ENCODE results near the gene ZDHHC20.

ZDHHC20 gene

DNA sequence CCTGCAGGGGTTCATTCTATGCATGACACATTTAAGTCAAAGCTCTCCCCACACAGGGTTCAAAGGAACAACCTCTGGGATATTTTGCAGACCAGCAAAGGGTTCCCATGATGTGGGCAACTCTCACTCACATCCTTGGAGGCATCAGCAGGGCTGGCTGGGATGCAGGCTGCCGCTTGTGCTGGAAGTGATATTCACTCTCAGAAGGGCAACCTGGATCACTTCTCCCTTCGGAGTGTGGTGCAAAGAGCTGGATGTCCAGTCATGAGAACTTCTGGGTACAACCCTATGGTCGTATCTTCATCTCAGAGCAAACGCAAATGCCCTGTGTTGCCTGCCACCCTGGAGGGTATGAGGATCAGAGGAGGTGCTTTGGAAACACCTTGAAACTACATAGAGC is 98.6 kb downstream of the ZDHHC20 start:
- DNase-seq = no peak

DNA sequence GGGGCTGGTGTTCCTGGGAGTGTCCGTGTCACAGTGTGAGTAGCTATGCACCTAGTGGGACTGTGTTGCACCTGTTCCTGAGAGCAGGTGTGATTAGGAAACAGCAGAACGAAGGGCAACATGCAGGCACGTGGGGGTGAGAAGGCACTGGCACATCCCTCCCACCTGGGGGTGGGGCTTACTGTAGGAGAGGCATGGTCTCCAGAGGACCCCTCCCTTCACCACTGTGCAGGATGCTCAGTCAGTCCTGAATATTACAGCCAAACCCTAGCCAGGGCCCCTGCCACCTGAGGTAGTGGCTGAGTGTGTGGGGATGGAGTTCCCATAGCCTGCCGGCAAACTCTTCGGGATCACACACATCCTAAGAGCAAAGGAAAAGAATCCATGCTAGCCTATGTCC is 99.2 kb downstream of the ZDHHC20 start:
- no peak for DNase-seq

DNA sequence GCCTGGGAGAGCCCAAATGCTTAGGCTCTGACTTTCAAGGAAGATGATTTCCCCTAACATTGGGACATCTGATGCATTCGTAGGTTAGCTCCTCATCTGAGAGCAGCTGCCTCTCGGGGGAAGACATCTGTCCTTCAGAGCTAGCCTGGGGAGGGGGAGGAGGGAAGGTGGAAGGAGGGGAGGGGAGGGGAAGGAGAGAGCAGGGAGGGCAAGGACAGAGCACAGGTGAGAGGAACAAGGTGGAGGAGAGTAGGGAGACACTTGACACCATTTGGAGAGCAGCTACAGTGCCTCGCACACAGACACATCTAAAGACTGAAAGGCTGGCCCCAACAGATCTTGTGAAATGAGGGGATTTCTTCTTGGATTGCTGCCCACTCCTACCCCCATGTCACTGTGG is 103.8 kb downstream of the ZDHHC20 start:
- DNase-seq = no peak

DNA sequence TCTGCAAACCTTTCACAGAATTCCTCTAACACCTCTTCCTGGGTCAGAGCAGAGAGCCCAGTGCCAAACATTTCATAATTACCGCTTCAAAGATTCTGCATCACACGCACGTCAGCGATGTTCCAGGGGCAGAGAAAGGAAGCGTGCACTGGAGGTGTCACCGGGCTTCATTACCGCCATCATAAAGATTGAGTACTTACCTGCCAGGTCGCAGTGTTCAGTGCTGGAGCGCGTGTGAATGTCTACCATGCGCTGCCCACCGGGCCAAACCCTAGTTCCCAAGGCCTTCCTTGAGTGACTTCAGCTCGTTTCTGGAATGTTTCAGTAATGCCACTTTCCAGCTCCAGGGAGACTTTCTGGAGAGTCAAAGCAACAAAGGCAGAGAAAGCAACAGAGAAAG is 104.4 kb downstream of the ZDHHC20 start:
- no peak for DNase-seq

DNA sequence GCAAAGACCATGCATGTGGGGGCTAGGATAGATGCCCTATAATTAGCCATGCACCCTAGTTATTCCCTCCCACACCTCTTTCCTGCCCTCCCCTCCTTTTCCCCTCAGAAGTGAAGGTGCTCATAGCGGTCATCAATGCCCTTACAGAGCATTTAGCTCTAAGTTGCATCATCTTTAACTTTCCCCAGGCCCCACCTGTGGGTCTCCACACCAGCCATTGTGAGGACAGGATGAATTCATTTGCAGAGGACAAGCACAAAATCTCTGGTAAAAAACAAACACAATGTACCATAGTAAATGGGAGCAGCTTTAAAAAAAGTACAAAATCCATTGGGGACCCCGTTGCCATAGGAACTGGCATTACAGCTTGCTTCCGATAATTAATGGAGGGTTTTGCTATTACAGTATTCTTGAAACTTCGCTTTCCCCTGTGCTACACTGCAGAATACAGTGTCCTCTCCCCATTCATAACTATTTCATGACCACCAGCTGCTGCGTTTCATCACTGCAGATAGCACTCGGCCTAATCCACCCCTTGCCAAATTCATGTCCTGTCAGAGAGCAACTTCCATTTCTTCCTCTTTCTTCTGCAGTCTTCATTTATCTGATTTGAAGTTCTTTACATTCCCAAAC is 110.5 kb downstream of the ZDHHC20 start:
- DNase-seq = no peak

DNA sequence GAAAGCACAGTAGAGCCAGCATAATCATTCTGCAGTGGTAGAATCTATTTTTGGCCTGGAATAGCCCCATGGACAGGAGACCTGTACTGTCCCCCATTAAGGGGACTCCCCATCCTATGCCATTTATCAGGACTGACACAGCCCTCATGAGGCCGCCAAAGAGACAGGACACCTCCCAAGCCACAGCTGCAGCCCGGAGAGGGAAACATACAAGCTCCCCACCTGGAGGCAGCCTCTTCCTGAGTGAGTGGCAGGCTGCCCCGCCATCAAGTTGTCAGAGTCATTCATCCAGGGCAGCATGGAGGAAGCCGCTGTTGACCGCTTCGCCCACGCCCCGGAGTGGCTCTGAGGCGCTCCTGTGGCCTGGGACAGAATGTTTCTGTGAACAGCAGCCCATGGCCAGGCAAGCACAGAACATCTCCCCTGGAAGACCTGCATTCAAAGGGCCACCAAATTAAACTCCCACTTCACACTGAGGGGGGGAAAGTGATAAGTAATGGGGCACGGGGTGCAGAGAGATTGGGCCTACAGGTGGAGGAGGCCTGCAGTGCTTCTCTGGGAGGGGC is 111.3 kb downstream of the ZDHHC20 start:
- no peak for DNase-seq

DNA sequence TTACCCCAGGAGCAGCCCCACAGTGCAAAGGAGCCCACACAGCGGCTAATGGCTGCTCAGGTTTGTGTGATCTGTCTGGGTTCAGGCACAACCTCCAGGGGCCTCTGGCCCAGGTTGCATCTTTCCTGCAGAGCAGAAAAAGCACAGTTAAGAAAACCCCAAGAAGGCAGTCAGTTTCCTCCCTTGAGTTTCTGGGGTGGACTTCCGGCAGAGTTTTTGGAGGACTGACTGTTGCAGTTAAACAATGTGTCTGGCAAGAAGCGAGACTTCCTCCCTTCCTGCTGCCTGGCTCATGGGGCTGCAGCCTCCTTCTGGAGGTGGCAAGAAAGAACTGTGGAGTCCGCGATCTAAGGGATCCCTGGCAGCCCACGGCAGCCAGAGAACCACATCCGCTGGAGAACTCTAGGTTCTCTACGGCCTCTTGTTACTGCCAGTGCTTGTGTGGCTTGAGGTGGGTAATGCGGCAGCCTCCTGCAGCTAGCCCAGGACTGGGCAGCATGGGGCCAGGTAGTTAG is 114.4 kb downstream of the ZDHHC20 start:
- DNase-seq = peak; percentile 24

DNA sequence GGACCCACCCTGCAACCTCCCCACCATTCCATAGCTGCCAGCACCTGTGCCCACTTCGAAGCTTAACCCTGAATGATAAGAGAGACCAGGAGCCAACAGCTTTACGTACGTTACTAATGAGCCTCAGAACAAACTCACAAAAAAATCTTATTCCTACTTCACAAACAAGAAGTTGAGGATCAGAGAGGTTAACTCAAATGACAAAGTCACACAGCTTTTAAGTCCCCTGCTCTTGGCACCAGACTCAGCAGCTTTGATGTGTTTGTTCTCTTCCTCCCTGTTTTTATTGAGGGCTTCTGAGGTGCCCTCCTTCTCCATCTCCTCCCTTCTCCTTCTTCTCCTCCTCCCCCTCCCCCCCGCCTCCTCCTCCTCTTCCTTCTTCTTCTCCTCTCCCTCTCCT is 115.4 kb downstream of the ZDHHC20 start:
- DNase-seq = no peak

DNA sequence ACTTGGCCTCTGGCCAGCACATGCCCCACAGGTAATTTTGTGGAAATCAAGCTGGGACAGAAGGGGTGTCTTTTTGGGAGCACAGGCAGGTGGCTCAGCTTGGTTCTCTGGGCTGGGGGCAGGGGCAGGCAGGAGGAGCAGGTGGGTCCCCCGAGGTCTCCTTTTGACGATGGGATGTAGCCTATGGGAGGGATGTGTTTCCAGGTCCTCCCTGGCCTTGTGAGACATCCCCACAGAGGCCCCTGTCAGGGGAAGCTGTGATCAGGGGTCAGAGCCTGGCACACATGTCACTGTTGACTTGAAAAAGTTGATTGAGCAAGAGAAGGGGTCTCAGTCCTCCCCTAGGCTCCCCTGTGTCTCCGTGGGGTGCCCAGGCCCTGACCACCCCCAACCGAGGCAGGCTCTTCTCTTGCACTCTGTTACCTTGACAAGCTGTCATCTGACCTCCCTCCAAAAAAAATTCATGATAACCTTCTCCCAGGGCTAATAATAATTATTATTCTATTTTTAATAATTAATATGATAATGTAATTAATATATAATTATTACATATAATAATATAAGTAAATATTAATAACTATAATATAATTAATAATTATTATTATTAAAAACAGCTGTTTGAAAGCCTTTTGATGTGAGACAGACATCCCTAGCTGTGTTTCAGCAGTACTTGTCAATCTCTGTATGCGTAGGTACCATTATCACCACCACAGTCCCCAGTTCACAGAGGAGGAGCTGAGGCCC is 116.2 kb downstream of the ZDHHC20 start:
- DNase-seq = no peak

DNA sequence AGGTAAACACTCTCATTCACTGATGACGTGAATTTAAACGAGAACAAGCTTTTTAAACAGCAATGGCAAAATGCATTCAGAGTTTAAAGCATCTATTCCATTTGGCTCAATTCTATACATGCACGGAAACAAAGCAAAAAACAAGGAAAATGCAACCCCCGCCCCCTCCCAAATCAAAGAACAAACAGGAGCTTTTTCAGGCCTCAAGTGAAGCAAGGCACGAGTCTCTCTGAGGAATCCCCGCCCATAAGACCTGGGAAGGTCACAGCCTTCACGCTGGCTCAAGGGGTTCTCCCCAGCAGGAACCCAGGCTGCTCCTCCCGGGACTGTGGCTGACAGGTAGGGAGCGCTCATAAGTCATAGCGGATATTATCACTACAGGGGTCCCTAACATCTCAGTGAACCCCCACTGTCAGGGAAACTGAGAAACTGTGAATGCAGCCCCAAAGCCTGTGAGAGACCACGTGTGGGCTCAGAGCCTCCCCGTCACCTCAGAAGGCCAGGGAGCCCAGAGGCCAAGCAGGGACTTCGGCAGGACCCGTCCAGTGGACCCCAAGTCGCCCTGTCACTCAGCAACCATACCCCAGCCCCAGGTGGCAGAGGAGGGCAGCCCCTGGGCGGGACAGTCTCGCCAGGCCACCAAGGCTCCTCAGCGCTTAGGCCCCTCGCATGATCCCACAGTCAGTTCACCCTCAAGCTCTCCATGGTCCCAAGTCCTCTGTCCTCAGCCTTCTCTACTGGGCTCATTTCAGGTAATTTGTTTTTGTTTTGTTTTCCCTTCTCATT is 117.3 kb downstream of the ZDHHC20 start:
- DNase-seq = no peak

DNA sequence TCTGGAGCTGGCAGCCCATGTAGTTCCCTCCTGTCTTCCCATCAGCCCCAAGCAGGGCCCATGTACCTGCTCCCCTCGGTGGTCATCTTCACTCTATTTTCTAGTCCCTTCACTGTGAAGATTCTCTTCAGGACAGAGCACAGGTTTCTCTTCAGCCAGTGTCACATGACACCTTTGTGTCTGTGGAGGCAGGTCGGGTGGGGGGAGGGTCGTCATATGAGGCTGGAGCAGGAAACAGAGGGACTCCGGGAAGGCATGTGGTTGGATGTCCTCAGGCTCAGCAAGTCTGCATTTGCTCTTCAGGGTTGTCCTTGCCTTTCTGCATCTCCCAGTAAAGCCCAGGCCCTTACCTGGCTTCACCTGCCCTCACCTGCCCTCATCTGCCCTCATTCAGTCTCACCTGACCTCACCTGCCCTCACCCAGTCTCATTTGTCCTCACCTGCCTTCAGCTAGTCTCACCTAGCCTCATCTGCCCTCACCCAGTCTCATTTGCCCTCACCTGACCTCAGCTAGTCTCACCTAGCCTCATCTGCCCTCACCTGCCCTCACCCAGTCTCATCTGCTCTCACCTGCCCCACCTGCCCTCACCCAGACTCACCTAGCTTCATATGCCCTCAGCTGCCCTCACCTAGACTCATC is 120.3 kb downstream of the ZDHHC20 start:
- no peak for DNase-seq

DNA sequence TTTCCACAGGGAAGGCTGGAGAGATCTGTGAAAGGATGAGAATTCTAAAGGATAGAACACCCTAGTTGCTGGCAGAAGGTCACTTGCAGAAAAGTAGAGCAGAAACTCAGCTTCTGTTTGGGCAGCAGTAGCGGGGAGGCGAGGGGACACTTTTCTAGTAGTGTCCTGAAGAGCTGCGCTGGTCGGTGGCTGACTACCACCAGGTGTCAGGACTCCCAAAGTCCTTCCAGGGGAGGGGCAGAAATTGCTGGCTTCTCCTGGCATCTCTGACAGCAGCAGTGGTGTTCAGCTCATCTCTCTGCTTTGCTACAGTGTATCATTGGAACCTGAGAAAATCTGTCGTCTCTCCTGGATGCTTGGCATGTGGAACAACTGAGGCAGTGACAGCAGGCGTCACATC is 120.9 kb downstream of the ZDHHC20 start:
- no peak for DNase-seq

DNA sequence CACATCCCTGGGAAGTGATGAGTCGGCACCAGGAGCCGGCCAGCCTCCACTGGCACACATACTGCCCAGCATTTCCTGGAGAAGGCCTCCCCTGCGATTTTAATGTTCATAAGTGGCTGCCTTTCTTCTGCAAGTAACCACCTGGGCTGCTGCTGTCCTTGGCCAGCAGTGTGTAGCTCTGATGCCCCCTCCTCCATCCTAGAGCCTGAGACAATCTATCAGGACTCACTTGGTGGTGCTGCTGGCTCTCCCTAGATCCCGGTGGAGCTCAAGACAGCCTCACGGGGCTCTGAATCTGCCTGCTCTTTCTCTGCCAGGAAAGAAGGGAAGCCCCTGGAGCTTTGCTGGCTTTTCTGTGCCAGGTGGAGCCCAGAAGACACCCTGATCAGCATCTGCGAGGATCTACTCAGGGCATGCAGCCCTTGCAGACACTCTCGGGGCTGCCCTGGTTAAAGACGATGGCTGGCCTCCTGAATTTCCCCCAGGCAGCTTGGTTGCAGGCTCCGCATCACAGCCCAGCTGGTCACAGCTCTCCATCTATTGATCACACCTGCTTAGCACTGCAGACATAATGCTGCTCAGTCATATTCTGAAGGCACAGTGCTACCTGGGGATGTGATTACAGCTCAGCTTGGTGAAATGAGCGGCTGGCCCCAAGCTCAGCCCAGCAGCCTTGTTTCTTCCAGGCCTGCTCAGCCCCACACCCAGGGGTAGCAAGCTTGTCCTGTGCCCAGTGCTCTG is 122.3 kb downstream of the ZDHHC20 start:
- no peak for DNase-seq

DNA sequence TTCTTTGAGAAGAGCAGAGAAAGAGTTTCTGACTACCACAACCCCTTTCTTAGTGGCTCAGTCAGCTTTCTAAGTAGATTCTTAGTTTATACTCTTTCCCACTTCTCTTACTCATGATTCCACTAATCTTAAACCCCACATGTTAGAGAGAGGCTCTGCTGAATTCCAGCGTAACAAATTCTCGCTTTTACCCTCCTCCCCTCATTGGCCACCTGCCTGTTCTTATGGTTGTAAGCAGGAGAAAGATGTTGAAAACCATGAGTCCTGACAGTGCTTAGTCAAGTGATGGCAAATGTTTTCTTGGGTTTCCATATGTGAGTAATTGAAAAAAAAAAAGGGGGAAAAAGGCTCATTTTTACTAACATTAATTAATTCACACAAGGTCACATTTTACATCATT is 125.9 kb downstream of the ZDHHC20 start:
- no peak for DNase-seq

DNA sequence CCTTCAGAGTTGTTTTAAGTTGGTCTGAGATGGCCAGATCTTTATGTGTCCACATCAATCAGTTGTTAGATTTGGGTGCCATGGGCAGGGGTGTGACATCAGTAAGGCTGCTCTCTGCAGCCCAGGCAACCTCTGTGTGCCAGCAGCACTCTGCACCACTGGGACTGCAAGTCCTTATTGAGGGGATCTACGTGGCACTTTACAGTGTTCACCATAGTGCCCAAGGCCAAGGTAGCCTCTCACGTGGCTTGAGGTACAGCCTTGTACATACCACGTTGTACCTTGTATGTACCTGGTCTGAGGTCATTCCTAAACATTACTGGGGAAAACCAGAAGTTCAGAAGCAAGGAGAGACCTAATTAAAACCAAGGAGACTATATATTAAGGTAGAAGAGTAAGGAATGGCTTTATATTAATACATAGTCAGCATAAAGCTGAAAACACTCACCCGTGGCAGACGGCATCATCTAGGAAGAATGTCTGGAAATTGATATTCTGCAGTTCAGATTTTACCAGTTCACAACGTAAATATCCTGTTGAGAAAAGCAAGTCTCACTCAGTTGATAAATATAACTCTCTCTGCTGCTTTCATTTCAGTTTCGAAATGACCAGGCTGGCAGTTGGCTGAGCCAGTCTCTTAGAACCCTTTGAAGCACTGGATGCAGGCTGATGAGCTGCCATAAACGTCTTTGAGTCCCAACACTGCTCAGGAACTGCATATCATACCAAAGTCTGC is 128.8 kb downstream of the ZDHHC20 start:
- DNase-seq = peak; percentile 17

DNA sequence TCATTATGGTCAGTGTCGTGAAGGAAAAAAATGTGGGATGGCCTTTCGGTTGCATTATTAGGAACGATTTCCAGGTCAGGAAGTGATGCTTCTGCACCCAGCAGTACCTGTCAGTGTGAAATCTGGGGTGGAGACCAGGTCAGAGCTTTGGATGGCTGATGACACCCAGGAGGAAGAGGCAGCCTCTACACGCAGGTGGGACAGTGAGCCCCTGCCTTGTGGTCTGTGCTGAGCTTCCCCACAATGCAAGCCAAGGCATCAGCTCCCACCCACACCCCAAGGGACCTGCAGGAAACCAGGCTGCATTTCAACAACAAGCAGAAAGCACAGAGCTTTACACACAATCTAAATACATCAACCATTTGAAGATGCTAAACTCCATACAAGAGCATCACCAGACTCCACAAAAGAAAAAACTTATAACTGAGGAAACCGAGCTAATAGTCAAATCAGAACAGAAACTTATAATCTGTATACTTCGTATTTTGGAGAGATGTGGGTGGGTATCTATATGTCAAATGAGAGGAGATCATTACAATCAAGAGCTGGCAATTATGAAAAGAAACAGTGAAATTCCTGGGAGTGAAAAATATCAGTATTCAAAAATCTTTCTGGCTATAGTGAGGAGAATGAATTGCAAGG is 130.1 kb downstream of the ZDHHC20 start:
- DNase-seq = no peak

DNA sequence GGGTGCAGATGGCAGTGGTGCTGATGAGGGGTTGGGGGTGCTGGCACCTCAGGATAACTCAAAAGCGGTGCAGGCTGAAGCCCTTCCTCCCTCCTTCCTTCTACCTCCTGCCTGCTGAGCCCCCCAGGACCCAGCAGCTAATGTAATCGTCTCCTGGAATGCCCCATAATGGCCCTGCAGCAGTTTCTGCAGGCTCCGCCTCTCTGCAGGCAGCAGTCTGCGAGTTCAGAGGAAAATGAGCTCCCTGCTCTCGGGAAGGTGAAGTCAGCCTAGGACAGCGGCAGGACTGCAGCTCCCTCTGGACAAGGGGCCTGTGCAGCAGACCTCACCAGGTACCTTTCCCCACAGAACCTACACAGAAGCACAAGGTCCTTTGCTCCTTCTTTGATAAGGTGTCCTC is 130.9 kb downstream of the ZDHHC20 start:
- no peak for DNase-seq

DNA sequence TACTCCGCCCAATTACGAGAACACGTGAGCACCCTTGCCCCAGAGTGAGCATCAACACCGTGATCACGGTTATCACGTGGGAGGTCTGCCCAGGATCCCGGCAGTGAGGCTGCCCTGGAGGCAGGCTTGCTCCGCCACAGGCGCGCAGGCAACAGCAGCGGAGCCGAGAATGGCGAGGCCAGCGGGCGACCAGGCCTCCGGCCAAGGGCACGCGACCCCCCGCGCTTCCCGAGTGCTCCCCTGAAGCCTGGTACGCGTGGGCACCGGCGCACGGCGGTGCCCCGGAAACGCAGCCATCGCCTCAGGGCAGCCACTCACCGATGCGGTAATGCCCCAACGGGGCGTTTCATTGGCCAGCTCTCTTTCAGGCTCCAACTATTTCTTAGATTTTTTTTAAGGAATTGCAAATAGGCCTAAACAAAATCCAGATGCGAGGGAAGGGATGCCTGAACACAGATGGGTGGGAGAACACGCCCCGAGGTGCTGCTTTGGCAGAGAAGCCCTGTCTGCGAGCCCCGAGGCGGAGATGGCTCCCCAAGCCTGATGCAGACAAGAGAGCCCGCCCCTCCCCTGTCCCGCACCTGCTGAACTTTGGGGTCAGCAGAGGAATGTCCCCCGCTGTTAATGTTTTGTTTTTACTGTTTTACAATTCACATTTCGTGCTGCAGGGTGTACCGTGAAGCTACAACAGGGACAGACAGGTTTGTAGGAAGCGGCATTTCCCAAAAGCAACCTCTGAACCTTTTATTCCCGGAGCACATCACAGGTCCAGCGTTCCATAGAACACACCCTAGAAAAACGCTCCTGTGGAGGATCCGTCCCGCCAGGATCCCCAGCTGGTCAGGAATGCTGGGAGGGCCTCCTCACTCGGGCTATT is 132.7 kb downstream of the ZDHHC20 start:
- DNase-seq = no peak

DNA sequence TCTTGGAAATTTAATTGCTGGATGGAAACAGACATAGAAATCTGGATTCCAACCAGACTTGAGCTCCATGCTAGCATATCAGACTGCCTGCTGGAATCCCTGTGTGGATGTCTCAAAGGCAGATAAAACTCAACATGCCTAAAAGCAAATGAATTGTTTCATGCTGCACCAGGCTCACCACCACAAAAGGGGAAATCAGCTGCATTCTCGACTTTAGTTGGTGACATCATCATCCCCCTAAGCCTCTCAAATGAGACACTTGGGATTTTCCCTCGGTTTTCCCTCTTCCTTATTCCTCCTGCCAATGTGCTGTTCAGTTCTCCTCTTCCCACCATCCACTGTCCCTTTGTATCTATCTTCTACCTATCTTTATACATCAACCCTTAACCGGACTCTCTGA is 134.3 kb downstream of the ZDHHC20 start:
- DNase-seq = no peak

DNA sequence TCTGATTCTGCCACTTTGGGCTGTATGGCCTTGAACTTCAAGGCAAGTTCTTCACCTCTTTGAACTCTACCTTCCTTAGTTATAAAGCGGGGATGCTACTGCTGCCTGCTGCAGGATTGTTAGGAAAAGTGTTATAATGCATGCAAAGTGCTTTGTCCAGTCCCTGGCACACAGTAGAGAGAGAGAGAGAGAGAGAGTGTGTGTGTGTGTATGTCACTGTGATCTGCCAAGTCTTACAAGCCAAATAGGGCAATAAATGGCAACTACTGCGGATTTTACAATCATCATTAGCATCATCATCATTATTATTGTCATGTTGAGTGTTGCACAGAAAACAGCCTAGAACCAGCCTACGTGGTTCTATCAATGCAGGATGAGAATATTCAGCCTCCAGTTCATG is 136.1 kb downstream of the ZDHHC20 start:
- DNase-seq = no peak

All from CD4-positive, alpha-beta T cell treated with Interleukin-4 for 4 hours (primary cell).